Medulla oblongata (tissue), 1 donor: ENCODE measurements around the gene NR1I3.
"Not testable (repeated sequence)": the region's sequence is repeated elsewhere in the genome, so short reads cannot be mapped to it uniquely, and the experiment has no call there.

Experiments used
- DNase-seq: peaks from one replicate; pipeline ENCODE4 v3.0.0-alpha.2; 2015; ENCODE audit errors: extremely low spot score

Gene NR1I3

DNA sequence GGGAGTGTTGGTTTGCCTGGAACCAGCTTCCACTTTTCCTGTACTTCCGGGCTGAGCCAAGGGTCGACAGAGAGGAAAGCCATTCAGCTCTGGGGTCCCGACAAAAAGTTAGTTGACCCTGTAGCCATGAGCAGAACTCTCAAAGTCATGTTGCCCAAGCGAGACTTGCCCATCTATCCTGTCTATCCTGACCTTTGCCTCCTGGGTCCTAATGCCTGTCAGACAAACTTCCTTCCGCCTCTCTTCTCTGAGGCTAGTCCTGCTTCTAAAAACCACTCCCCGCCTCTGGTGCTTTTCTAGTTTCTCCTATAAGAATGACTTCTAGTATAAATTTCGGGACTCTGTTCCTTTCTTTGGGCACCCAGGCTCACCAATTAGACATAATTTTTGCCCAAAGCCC, 12.8 kb upstream of the NR1I3 start:
- DNase-seq: no peak

- DNase-seq: not testable (repeated sequence)
These were observed 12.1 kb upstream of the NR1I3 start for GRCh38 chr1:161250100-161250499.

DNA sequence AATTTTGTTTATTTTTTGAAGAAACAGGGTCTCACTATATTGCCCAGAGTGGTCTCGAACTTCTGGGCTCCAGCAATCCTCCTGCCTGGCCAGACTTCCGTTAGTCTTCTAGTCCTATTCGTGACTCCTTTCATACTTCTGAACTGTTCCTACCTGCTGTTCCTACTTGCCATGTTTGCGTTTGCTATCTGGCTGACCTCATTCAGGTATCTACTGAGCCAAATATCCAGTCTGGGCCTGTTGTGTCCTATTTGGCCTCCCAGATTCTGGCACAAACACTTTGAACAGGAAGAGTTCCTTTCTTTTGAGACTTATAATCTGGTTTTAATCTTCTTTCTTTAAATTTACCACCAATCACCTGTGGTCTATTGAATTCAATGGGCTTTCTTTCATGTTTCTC, 6.9 kb upstream of the NR1I3 start:
- no peak for DNase-seq

GRCh38 chr1:161242313-161242712, 4.3 kb upstream of the NR1I3 start:
- DNase-seq: no peak

GRCh38 chr1:161241682-161242081, 3.7 kb upstream of the NR1I3 start:
- no peak for DNase-seq

- no peak for DNase-seq
These were observed 1.8 kb downstream of the NR1I3 start for GRCh38 chr1:161235957-161236775.

DNA sequence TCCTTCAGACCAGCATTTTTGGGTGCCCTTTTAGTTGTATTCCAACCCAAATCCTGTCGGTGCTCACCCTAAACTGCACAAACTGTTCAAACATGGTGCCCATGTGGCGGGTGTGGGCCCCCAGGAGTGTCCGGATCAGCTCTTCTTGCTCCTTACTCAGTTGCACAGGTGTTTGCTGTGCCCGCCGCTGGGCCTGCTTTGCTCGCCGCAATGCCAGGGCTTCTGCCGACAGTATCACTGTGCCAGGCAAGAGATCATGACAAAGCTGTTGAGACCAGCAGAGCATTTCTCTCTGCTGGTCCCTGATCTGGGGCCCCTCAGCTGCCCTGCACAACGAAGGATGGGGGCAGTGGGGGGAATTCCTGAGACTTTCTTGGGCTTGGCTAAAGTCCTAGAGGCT, 4.9 kb downstream of the NR1I3 start:
- DNase-seq: no peak

GRCh38 chr1:161230762-161231161, 7.2 kb downstream of the NR1I3 start:
- DNase-seq: no peak

GRCh38 chr1:161229896-161230295, 8.1 kb downstream of the NR1I3 start:
- no peak for DNase-seq

GRCh38 chr1:161228032-161228431, 10.0 kb downstream of the NR1I3 start:
- DNase-seq: no peak

DNA sequence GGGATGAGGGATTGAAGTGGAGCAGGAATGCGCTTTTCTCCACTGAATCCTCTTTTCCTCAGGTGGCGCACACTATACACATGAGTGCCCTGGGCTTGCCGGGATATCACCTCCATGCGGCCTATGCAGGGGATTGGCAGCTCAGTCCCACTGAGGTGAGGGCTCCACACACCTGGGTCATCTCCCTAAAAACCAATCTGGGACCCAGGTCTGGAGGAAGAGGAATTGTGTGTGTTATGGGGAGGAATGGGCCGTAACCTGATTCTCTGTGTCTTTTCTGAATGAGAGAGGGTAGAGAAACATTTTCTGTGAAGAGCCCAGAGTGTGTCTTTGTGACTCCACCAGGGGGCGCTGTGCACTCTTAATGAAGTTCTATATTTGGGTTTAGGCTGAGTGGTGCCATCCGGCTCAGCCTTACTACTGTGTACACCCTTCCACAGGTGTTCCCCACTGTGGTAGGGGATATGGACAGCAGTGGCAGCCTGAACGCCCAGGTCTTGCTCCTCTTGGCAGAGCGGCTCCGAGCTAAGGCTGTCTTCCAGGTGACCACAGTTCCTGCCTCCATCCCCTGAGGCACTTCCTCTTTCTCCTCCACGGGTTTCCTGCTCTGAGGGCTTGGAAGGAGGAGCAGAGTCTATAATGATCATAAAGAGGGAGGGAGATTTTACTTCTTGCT, 10.7 kb downstream of the NR1I3 start:
- peak; percentile 90 for DNase-seq

GRCh38 chr1:161226759-161227158, 11.2 kb downstream of the NR1I3 start:
- no peak for DNase-seq

GRCh38 chr1:161226320-161226711, 11.7 kb downstream of the NR1I3 start:
- no peak for DNase-seq

- DNase-seq: peak; percentile 99
These were observed 12.3 kb downstream of the NR1I3 start, which contains the start of gene TOMM40L for GRCh38 chr1:161225534-161226319. TOMM40L (plus strand) TSS chr1:161226060; CDS start chr1:161226490, 430 bp downstream.

DNA sequence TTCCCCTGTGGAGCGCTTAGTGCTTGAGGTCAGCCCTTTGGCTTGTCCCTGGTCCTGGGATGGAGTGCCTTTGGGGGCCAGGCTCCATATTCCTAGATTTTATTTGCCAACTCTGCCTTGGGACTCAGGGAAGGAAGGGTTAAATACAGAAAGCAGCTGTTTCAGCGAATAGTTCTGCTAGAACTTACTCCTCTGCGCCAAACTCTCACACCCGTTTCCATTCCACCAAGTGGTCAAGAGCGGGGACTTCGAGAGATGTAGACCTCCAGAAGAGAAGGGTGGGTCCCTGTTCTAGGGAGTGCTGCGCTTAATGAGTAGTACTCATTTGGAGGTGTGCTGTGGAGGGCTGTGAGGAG, 12.8 kb downstream of the NR1I3 start:
- DNase-seq: no peak

DNA sequence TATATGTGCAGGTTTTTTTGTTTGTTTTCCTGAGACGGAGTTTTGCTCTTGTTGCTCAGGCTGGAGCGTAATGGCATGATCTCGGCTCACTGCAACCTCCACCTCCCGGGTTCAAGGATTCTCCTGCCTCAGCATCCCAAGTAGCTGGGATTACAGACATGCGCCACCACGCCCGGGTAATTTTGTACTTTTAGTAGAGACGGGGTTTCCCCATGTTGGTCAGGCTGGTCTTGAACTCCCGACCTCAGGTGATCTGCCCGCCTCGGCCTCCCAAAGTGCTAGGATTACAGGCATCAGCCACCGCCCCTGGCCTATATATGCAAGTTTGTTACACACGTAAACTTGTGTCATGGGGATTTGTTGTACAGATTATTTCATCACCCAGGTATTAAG, 13.3 kb downstream of the NR1I3 start:
- not testable (repeated sequence) for DNase-seq

GRCh38 chr1:161223805-161224694, 14.0 kb downstream of the NR1I3 start:
- DNase-seq: no peak

GRCh38 chr1:161222175-161223019, 15.6 kb downstream of the NR1I3 start:
- DNase-seq: no peak

DNA sequence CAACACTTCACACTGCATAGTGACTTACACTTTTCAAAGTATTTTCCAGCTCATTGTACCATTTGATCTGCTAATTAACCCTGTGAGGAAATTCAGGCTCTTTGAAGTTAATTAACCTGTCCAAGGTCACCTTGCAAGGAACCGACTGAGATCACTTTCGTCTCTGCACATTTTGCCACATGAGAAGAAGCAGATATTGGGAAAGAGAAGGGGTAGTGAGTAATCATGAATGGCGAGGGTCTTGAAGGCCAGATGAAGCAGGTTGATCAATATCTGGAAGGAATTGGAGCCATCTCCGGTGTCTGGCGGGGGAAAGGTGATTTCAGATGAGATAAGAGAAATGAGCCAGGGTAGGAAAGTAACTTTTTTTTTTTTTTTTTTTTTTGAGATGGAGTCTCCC, 18.0 kb downstream of the NR1I3 start:
- no peak for DNase-seq

GRCh38 chr1:161219078-161219892, 18.7 kb downstream of the NR1I3 start:
- DNase-seq: no peak
